ENCODE measurements around the gene NID1. TPM values are rescaled to one million over a fixed set of nuclear protein-coding genes. Genes with fewer than 3 reads are reported as not detected.
"Not testable (repeated sequence)": the region's sequence is repeated elsewhere in the genome, so short reads cannot be mapped to it uniquely, and the experiment has no call there.

Gene NID1
- total and polyA plus RNA-seq, 2 experiments from 2014 or later = 32.1 to 54.3 TPM

- Histone ChIP-seq H3K4me3 (no peak overlapping the region), H3K4me1 (ENCODE audit: low read depth) (no peaks in the 10 kb centered on the region), H3K27ac (no peak overlapping the region), H3K27me3 (no peaks in the 10 kb centered on the region), H3K36me3 (no peaks in the 10 kb centered on the region), H3K9me3 (ENCODE audit: low read depth) (no peaks in the 10 kb centered on the region)
- DNase-seq (ENCODE audit: low read depth in 1 of 2, low spot score in 1 of 2) = no peak
- TF ChIP-seq, protein P1, sequence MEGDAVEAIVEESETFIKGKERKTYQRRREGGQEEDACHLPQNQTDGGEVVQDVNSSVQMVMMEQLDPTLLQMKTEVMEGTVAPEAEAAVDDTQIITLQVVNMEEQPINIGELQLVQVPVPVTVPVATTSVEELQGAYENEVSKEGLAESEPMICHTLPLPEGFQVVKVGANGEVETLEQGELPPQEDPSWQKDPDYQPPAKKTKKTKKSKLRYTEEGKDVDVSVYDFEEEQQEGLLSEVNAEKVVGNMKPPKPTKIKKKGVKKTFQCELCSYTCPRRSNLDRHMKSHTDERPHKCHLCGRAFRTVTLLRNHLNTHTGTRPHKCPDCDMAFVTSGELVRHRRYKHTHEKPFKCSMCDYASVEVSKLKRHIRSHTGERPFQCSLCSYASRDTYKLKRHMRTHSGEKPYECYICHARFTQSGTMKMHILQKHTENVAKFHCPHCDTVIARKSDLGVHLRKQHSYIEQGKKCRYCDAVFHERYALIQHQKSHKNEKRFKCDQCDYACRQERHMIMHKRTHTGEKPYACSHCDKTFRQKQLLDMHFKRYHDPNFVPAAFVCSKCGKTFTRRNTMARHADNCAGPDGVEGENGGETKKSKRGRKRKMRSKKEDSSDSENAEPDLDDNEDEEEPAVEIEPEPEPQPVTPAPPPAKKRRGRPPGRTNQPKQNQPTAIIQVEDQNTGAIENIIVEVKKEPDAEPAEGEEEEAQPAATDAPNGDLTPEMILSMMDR (IDR thresholded peaks at IDR 0.05; ENCODE audit: low read depth, low read length) = no peak
These were observed 53.2 kb downstream of the NID1 start for GRCh38 chr1:236011641-236012040.

GRCh38 chr1:236010443-236010842, 54.4 kb downstream of the NID1 start:
- H3K27me3 ChIP-seq = no peaks in the 10 kb centered on the region
- H3K36me3 ChIP-seq = no peaks in the 10 kb centered on the region
- no peak overlapping the region for H3K4me3 ChIP-seq
- no peaks in the 10 kb centered on the region for H3K4me1 ChIP-seq (ENCODE audit: low read depth)
- no peaks in the 10 kb centered on the region for H3K9me3 ChIP-seq (ENCODE audit: low read depth)
- no peak for DNase-seq (ENCODE audit: low read depth in 1 of 2, low spot score in 1 of 2)
- H3K27ac ChIP-seq = no peak overlapping the region
- TF ChIP-seq, protein P1 (IDR thresholded peaks at IDR 0.05; ENCODE audit: low read depth, low read length) = no peak

DNA sequence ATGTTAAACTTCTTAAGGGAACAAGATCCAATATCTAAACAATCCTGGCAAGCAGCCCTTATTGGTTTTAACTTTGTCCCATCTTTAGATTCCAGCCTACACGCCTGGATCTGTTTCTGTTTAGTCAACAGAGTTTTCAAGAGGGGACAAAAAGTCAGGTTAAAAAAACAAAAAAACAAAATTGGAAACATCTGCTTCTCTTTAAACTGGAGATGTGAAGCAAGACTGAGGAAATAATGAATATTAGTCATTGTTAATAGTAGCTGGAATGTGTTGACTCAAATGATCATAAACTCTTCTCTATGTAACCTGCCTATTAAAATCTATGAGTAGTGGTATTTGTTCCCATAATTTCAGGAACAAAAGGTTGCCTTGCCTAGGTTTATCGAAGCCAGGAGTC, 55.0 kb downstream of the NID1 start:
- TF ChIP-seq, protein P1 (IDR thresholded peaks at IDR 0.05; ENCODE audit: low read depth, low read length) = no peak
- no peak overlapping the region for H3K27ac ChIP-seq

DNA sequence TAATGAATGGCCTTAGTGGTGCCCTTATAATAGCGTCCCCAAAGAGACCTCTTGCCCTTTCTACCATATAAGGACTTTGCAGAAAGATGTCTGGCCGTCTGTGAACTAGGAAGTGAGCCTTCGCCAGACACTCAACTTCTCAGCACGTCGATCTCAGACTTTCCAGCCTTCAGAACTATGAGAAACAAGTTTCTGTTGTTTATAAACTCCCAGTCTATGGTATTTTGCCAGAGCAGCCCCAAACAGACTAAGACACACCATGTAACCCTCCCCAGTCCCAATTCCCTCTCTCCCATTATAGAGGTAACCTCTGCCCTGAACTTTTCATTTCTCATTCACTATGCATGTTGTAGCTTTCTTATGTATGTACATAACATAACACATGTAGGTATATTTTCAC, 55.7 kb downstream of the NID1 start:
- TF ChIP-seq, protein P1 (IDR thresholded peaks at IDR 0.05; ENCODE audit: low read depth, low read length) = no peak
- no peak overlapping the region for H3K4me3 ChIP-seq
- no peaks in the 10 kb centered on the region for H3K27me3 ChIP-seq
- H3K4me1 ChIP-seq (ENCODE audit: low read depth) = no peaks in the 10 kb centered on the region
- no peak for DNase-seq (ENCODE audit: low read depth in 1 of 2, low spot score in 1 of 2)
- H3K36me3 ChIP-seq = no peaks in the 10 kb centered on the region
- H3K27ac ChIP-seq = no peak overlapping the region
- H3K9me3 ChIP-seq (ENCODE audit: low read depth) = no peaks in the 10 kb centered on the region

More for the DNA sequence above, 55.0 kb downstream of the NID1 start:
- H3K36me3 ChIP-seq = no peaks in the 10 kb centered on the region
- no peak overlapping the region for H3K4me3 ChIP-seq
- DNase-seq (ENCODE audit: low read depth in 1 of 2, low spot score in 1 of 2) = peak in 1 of 2 donors; percentile 81
- H3K27me3 ChIP-seq = no peaks in the 10 kb centered on the region
- no peaks in the 10 kb centered on the region for H3K9me3 ChIP-seq (ENCODE audit: low read depth)
- no peaks in the 10 kb centered on the region for H3K4me1 ChIP-seq (ENCODE audit: low read depth)

GRCh38 chr1:236007781-236008180, 57.1 kb downstream of the NID1 start:
- H3K4me3 ChIP-seq = no peak overlapping the region
- no peaks in the 10 kb centered on the region for H3K4me1 ChIP-seq (ENCODE audit: low read depth)
- H3K36me3 ChIP-seq = no peaks in the 10 kb centered on the region
- no peak for DNase-seq (ENCODE audit: low read depth in 1 of 2, low spot score in 1 of 2)
- no peaks in the 10 kb centered on the region for H3K27me3 ChIP-seq
- no peaks in the 10 kb centered on the region for H3K9me3 ChIP-seq (ENCODE audit: low read depth)
- no peak overlapping the region for H3K27ac ChIP-seq
- TF ChIP-seq, protein P1 (IDR thresholded peaks at IDR 0.05; ENCODE audit: low read depth, low read length) = no peak

GRCh38 chr1:236003058-236003457, 61.8 kb downstream of the NID1 start:
- not testable (repeated sequence) for H3K4me3 ChIP-seq; H3K27me3 ChIP-seq; H3K9me3 ChIP-seq (ENCODE audit: low read depth); DNase-seq (ENCODE audit: low read depth in 1 of 2, low spot score in 1 of 2); H3K36me3 ChIP-seq; H3K4me1 ChIP-seq (ENCODE audit: low read depth); H3K27ac ChIP-seq

Measured in cardiac muscle cell (in vitro differentiated cells and primary cell).